NT2/D1 (cell line): ENCODE data around the gene SHROOM2.

ENCODE experiments used
- SUZ12 ChIP-seq: IDR thresholded peaks from 2 replicates; pipeline ENCODE4 v1.6.1; 2011; ENCODE audit not compliant: insufficient read length, insufficient read depth; ENCODE audit errors: extremely low read depth
- YY1 ChIP-seq: IDR thresholded peaks from 2 replicates; pipeline ENCODE4 v1.6.1; 2011; ENCODE audit not compliant: insufficient read length, insufficient read depth
- ZNF274 ChIP-seq: IDR thresholded peaks from 2 replicates; pipeline ENCODE4 v1.6.1; 2011; ENCODE audit warnings: mild to moderate bottlenecking, low read depth, low read length

DNA sequence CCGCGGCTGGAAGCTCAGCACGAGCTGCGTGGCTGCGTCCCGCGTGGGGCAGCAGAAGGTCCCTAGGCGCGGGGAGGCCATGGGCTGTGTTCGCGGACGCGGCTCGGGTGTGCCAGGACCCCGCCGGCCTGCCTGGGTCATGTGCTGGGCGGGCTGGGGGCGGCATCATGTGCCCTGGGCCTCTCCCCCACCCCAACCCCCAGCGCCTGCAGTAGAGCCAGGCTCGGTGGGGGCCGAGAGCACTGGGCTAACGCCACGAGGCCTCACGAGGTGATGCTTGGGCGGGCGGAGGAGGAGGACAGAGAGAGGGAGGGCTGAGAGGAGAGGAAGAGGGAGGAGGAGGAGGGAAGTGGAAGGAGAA lies 20.5 kb upstream of the SHROOM2 start, which contains the start of gene GPR143:
- no peak for TF ChIP-seq YY1
- no peak for TF ChIP-seq ZNF274
- TF ChIP-seq SUZ12 = no peak
